ENCODE data around the gene VTI1A. TPM values are rescaled to one million over a fixed set of nuclear protein-coding genes. Genes with fewer than 3 reads are reported as not detected.

Gene VTI1A
- polyA plus RNA-seq, 1 donor from 2014 or later: 28.7 TPM

DNA sequence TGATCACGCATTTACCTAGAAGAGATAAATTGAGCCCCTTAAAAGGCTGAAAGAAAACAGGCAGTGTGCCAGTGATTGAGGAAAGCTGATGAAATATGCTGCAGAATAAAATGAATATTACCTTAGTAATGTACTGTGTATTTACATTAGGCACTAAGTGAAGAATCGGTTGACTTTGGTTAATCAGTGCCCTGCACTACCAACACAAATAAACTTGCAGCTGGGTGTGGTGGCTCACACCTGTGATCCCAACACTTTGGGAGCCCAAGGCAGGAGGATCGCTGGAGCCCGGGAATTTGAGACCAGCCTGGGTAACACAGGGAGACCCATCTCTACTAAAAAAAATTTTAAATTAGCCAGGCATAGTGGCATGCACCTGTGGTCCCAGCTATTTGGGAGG is 354.7 kb downstream of the VTI1A start:
- Histone ChIP-seq H3K9me3 (ENCODE audit: low read length) (no peaks in the 10 kb centered on the region), H3K4me2 (ENCODE audit: low read length) (no peak overlapping the region), H3K9me2 (ENCODE audit: insufficient read depth, low read length) (no peaks in the 10 kb centered on the region), H3K9ac (ENCODE audit: low read length) (no peak overlapping the region), H2AFZ (ENCODE audit: low read depth, low read length) (no peak overlapping the region), H3F3A (ENCODE audit: insufficient read depth, low read length, poor library complexity, severe bottlenecking) (no peaks in the 10 kb centered on the region), H3K36me3 (ENCODE audit: insufficient read depth, low read length) (no peaks in the 10 kb centered on the region), H3K4me3 (ENCODE audit: low read length) (no peak overlapping the region), H4K20me1 (ENCODE audit: insufficient read depth) (no peaks in the 10 kb centered on the region), H3K79me2 (replicated peaks; ENCODE audit: insufficient read depth, low read length) (no peaks in the 10 kb centered on the region), H3K27me3 (ENCODE audit: insufficient read depth, low read depth, low read length) (no peaks in the 10 kb centered on the region), H3K27ac (ENCODE audit: low read length) (no peak overlapping the region)
- TF ChIP-seq RAD21 (conservative IDR thresholded peaks at IDR 0.05): no peak
- no peak for TF ChIP-seq EZH2 (IDR thresholded peaks at IDR 0.05; ENCODE audit: borderline replicate concordance, insufficient read depth, low read length, poor library complexity, severe bottlenecking)
- TF ChIP-seq TAF1 (IDR thresholded peaks at IDR 0.05; ENCODE audit: low read depth): no peak
- no peak for TF ChIP-seq POLR2AphosphoS5 (IDR thresholded peaks at IDR 0.05)
- TF ChIP-seq, protein P1, sequence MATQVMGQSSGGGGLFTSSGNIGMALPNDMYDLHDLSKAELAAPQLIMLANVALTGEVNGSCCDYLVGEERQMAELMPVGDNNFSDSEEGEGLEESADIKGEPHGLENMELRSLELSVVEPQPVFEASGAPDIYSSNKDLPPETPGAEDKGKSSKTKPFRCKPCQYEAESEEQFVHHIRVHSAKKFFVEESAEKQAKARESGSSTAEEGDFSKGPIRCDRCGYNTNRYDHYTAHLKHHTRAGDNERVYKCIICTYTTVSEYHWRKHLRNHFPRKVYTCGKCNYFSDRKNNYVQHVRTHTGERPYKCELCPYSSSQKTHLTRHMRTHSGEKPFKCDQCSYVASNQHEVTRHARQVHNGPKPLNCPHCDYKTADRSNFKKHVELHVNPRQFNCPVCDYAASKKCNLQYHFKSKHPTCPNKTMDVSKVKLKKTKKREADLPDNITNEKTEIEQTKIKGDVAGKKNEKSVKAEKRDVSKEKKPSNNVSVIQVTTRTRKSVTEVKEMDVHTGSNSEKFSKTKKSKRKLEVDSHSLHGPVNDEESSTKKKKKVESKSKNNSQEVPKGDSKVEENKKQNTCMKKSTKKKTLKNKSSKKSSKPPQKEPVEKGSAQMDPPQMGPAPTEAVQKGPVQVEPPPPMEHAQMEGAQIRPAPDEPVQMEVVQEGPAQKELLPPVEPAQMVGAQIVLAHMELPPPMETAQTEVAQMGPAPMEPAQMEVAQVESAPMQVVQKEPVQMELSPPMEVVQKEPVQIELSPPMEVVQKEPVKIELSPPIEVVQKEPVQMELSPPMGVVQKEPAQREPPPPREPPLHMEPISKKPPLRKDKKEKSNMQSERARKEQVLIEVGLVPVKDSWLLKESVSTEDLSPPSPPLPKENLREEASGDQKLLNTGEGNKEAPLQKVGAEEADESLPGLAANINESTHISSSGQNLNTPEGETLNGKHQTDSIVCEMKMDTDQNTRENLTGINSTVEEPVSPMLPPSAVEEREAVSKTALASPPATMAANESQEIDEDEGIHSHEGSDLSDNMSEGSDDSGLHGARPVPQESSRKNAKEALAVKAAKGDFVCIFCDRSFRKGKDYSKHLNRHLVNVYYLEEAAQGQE (IDR thresholded peaks at IDR 0.05; ENCODE audit: borderline replicate concordance): no peak
- TF ChIP-seq, protein P2, sequence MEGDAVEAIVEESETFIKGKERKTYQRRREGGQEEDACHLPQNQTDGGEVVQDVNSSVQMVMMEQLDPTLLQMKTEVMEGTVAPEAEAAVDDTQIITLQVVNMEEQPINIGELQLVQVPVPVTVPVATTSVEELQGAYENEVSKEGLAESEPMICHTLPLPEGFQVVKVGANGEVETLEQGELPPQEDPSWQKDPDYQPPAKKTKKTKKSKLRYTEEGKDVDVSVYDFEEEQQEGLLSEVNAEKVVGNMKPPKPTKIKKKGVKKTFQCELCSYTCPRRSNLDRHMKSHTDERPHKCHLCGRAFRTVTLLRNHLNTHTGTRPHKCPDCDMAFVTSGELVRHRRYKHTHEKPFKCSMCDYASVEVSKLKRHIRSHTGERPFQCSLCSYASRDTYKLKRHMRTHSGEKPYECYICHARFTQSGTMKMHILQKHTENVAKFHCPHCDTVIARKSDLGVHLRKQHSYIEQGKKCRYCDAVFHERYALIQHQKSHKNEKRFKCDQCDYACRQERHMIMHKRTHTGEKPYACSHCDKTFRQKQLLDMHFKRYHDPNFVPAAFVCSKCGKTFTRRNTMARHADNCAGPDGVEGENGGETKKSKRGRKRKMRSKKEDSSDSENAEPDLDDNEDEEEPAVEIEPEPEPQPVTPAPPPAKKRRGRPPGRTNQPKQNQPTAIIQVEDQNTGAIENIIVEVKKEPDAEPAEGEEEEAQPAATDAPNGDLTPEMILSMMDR (IDR thresholded peaks at IDR 0.05; ENCODE audit: poor library complexity, severe bottlenecking): no peak
- no peak for TF ChIP-seq EP300 (conservative IDR thresholded peaks at IDR 0.05; ENCODE audit: poor library complexity, severe bottlenecking)
- no peak for TF ChIP-seq SMC3 (conservative IDR thresholded peaks at IDR 0.05; ENCODE audit: poor library complexity)
- no peak for TF ChIP-seq MXI1 (conservative IDR thresholded peaks at IDR 0.05; ENCODE audit: poor library complexity, severe bottlenecking)

DNA sequence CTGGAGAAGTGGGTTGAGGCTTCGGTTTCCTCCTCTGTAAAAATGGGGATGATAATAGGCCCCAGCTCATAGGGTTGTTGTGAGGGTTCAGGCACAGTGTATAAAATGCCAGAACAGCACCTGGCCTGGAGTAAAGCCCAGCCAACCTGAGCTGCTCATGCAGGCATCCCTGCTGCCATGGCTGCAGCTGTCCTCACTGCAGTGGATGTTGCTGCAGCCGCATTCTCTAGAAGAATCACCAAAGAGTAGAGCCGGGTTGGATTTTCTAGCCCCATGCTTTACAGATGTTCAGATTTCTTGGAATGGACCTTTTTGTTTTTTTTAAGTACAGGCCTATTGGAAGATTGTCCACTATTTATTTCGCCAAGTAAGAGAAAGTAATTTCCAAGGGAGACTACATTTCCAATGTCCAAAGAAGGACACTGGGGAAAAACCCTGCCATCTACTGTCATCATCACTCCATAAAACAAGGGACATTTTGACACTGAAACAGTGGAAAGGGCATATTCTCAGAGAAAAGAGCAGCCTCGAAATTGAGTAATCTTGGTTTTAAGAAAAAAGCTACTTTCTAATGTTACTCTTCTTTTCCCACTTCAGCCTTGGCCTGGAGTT is 355.5 kb downstream of the VTI1A start:
- Histone ChIP-seq H2AFZ (ENCODE audit: low read depth, low read length) (no peak overlapping the region), H4K20me1 (ENCODE audit: insufficient read depth) (no peaks in the 10 kb centered on the region), H3K9me2 (ENCODE audit: insufficient read depth, low read length) (no peaks in the 10 kb centered on the region), H3K9ac (ENCODE audit: low read length) (no peak overlapping the region), H3K9me3 (ENCODE audit: low read length) (no peaks in the 10 kb centered on the region), H3K4me2 (ENCODE audit: low read length) (no peak overlapping the region), H3K79me2 (replicated peaks; ENCODE audit: insufficient read depth, low read length) (no peaks in the 10 kb centered on the region), H3K4me3 (ENCODE audit: low read length) (no peak overlapping the region), H3K27me3 (ENCODE audit: insufficient read depth, low read depth, low read length) (no peaks in the 10 kb centered on the region), H3K36me3 (ENCODE audit: insufficient read depth, low read length) (no peaks in the 10 kb centered on the region), H3F3A (ENCODE audit: insufficient read depth, low read length, poor library complexity, severe bottlenecking) (no peaks in the 10 kb centered on the region), H3K27ac (ENCODE audit: low read length) (no peak overlapping the region)
- TF ChIP-seq TAF1 (IDR thresholded peaks at IDR 0.05; ENCODE audit: low read depth): no peak
- TF ChIP-seq, protein P1 (IDR thresholded peaks at IDR 0.05; ENCODE audit: borderline replicate concordance): no peak
- TF ChIP-seq, protein P2 (IDR thresholded peaks at IDR 0.05; ENCODE audit: poor library complexity, severe bottlenecking): no peak
- TF ChIP-seq RAD21 (conservative IDR thresholded peaks at IDR 0.05): no peak
- TF ChIP-seq EP300 (conservative IDR thresholded peaks at IDR 0.05; ENCODE audit: poor library complexity, severe bottlenecking): no peak
- TF ChIP-seq EZH2 (IDR thresholded peaks at IDR 0.05; ENCODE audit: borderline replicate concordance, insufficient read depth, low read length, poor library complexity, severe bottlenecking): no peak
- TF ChIP-seq SMC3 (conservative IDR thresholded peaks at IDR 0.05; ENCODE audit: poor library complexity): no peak
- TF ChIP-seq MXI1 (conservative IDR thresholded peaks at IDR 0.05; ENCODE audit: poor library complexity, severe bottlenecking): no peak
- no peak for TF ChIP-seq POLR2AphosphoS5 (IDR thresholded peaks at IDR 0.05)
